IMR-90 (cell line): ENCODE measurements around the gene ARHGAP15.

Experiments used
- BHLHE40 ChIP-seq: fragments of 150-350 bp; IDR thresholded peaks from 2 replicates; pipeline ENCODE4 v1.6.1; 2016; ENCODE audit warnings: mild to moderate bottlenecking, low read depth, low read length
- CEBPB ChIP-seq: IDR thresholded peaks from 2 replicates; pipeline ENCODE4 v1.6.1; 2012; ENCODE audit warnings: low read depth, low read length, improper control_type of control experiment
- CHD1 ChIP-seq: IDR thresholded peaks from 2 replicates; pipeline ENCODE4 v1.6.1; 2012; ENCODE audit warnings: low read depth, low read length, improper control_type of control experiment
- CTCF ChIP-seq: conservative IDR thresholded peaks from 2 replicates; pipeline ENCODE4 v1.5.1; 2012; ENCODE audit warnings: mild to moderate bottlenecking, low read depth, low read length, improper control_type of control experiment
- ELK1 ChIP-seq: fragments of 150-350 bp; IDR thresholded peaks from 2 replicates; pipeline ENCODE4 v1.6.1; 2016; ENCODE audit warnings: low read depth, mild to moderate bottlenecking, low read length, moderate library complexity, borderline replicate concordance
- FOS ChIP-seq: fragments of 150-350 bp; IDR thresholded peaks from 2 replicates; pipeline ENCODE4 v1.6.1; 2016; ENCODE audit warnings: low read depth, low read length
- MXI1 ChIP-seq: IDR thresholded peaks from 2 replicates; pipeline ENCODE4 v1.6.1; 2012; ENCODE audit warnings: low read depth, mild to moderate bottlenecking, low read length, moderate library complexity, borderline replicate concordance
- POLR2A ChIP-seq: IDR thresholded peaks from 2 replicates; pipeline ENCODE4 v1.6.1; 2012; ENCODE audit warnings: mild to moderate bottlenecking, low read depth, low read length
- RAD21 ChIP-seq: IDR thresholded peaks from 2 replicates; pipeline ENCODE4 v1.6.1; 2012; ENCODE audit warnings: low read length, improper control_type of control experiment
- RCOR1 ChIP-seq: IDR thresholded peaks from 2 replicates; pipeline ENCODE4 v1.6.1; 2012; ENCODE audit warnings: mild to moderate bottlenecking, low read length, improper control_type of control experiment; ENCODE audit not compliant: insufficient replicate concordance
- RFX5 ChIP-seq: IDR thresholded peaks from 2 replicates; pipeline ENCODE4 v1.8.0; 2012; ENCODE audit warnings: low read depth, mild to moderate bottlenecking, low read length, moderate library complexity

- TF ChIP-seq RFX5 = no peak
- no peak for TF ChIP-seq CTCF
- TF ChIP-seq POLR2A = no peak
- no peak for TF ChIP-seq CEBPB
- no peak for TF ChIP-seq ELK1
- TF ChIP-seq CHD1 = no peak
- TF ChIP-seq RCOR1 = no peak
- TF ChIP-seq BHLHE40 = no peak
- TF ChIP-seq MXI1 = no peak
- TF ChIP-seq FOS = no peak
- no peak for TF ChIP-seq RAD21
Measured at GRCh38 chr2:143635302-143635701, 506.1 kb downstream of the ARHGAP15 start.
